HG03103 (cell line): ENCODE results near the gene OPRL1.

Experiments used
- ATAC-seq: cut with Tn5 transposase; IDR thresholded peaks from one replicate; pipeline ENCODE4 v1.9.1; 2021; ENCODE audit warnings: low read depth; ENCODE audit not compliant: unreplicated experiment

Gene OPRL1

DNA sequence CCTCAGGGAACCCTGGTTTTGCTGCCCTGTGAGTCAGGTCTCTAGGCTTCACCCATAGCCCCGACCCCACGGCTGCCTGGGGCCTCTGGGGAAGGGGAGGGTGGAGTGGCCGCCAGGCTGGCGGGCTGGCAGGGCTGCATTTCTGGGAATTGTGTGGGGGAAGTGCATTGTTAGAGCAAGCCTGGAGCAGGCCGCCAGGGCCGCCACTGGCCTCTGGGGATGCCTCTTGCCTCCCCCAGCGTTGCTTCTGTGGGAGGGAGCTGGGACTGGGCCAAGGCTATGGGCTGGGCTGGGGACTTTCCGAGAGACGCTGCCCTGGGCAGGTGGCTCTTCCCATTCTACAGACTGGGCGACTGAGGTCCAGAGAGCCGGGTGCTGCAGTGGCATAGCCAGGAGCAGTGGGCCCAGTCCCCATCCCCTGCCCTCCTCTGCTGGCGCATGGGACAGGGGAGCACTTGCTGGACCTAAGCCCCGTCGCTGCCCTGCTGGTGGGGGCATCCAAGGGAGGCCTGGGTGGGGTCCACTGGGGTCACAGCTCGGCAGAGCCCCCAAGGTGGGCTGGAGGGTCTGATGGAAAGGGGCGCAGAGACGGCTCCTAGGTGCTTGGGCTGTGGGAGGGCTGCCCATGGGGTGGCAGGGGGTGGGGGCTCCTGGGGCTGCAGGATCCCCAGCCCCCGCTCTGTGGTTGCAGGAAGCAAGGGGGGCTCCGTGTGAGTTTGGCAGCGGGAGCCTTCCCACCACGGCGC is 23.8 kb upstream of the OPRL1 start:
- ATAC-seq: no peak

DNA sequence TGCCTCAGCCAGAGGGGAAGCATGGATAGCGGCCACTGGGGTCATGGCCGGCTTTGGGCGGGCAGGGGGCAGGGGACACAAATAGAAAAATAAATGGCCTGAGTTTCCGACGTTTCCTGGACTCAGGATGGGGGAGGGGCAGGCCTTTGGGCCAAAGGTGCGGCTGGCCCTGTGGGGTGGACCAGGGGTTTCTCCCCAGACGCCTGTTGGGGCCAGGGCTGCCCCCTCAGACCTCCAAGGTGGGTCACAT is 23.3 kb upstream of the OPRL1 start:
- ATAC-seq: no peak

DNA sequence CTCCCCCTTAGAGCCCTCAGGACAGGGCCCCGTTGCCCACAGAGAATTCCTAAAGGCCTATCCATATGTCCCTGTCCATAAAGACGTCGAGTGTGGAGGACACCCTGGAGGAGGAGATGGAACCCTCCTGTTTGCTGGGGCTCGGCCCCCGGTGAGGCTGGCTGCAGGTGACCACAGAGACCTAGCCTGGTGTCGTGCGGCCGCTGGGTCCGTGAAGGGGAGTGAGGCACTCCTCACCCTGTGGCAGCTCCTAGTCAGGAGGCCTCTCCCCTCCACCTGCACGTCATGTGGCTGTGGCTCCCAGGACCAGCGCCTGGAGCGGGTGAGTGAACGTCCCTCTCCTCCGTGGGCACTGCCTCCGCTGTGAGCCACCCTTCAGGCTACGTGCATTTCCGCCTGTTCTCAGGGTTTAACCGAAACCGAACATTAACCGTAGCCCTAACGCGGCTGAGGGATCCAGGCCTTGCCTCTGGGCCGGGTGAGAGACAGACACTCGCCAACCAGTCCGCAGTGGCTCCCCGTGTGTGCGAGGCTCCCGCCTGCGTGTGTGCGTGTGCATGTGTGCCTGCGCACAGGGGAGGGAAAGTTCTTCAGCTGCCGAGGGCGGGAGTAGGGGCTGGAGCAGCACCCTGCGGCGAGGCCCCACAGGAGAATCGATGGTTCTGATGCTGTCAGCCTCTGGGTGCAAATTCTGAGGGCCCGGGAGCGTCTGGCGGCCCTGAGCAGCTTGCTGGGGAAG is 22.8 kb upstream of the OPRL1 start:
- ATAC-seq: peak; percentile 15

GRCh38 chr20:64057628-64058498 is 22.0 kb upstream of the OPRL1 start:
- ATAC-seq: peak; percentile 52

DNA sequence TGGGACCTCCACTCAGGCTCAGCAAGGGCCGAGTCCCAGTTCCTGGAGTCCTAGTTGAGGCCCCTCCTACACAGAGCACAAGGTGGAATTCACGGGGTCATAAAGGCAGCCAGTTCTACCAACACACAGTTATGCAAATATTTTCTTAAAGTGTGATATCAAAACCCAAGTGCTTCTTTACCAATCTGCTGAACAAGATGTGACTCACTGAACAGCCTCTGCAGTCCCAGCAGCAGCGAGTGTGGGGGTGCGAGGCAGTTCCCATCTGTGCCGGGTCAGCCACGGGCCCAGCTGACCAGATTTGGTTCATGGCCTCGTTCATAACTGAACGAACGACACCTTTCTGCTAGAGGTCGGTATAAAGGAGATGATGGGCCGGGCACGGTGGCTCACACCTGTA is 21.3 kb upstream of the OPRL1 start:
- no peak for ATAC-seq

- no peak for ATAC-seq
These were observed 17.6 kb upstream of the OPRL1 start for GRCh38 chr20:64062276-64062595.

GRCh38 chr20:64062596-64063388 is 17.1 kb upstream of the OPRL1 start, which contains the start of gene TCEA2:
Gene TCEA2, plus strand, starts transcription at chr20:64063198. Its CDS starts 115 bp downstream, at chr20:64063313.
- peak; percentile 68 for ATAC-seq

- no peak for ATAC-seq
These were observed 16.3 kb upstream of the OPRL1 start for GRCh38 chr20:64063389-64064144.

DNA sequence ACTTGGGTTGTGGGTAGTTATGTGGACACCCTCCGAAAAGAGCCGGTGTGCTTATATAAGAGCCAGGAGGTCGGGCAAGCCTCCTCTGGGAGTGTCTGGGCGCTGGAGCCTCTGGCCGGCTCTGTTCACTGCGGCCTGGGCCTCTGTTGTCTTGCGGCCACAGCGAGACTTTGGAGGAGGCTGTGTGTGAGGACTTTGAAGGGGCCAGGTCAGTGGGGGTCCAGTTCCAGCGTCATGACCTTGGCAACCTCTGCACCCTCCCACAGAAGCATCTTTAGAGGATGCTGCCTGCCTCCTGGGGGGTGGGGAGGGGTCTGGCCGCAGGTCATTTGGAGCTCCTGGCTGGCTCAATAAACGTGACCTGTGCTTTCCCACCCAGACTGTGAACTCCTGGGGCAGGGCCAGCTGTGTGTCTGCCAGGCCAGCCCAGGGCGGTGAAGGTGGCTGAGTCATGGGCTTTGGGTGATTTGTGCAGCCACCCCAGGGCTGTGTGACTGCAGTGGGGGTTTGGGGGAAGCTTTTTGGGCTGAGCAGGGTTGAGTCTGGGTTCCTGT is 15.7 kb upstream of the OPRL1 start:
- ATAC-seq: no peak

DNA sequence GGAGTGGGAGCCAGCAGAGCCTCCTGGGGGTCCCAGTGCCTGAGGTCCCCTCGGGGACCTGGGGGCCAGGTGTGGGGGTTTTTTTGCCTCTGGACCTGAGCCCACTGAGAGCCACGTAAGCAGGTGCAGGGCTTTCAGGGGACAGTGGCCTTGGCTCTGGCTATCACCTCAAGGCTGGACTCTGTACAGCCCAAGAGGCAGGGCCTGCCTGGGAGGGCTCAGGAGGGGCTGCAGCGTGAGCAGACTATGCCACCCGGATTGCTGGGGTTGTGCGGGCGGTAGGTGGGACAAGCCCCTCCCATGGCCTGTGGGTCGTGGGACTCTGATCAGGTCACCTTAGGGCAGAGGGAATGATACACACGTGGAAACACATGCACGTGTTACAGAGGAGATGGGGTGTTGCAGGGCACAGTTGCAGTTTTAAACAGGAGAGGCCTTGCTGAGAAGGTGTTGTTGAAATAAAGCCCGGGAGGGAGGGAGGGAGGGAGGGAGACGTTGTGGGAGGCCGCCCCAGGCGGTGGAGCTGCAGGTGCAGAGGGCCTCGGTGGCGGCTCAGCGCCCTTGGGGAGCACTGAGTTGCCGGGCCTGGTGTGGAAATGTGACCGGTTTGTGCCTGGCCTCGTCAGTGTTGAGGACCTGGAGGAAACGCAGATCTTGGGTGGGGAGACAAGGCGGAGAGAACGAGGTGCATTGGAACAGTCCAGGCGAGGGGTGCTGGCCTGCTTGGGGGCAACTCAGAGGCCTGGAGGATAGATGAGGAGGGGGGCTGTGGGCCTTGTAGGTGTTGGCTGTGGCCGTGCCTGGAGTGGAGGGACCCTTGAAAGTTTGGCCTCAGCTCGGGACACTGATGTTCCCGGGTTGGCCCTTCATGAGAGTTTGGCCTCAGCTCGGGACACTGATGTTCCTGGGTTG is 14.6 kb upstream of the OPRL1 start:
- no peak for ATAC-seq

GRCh38 chr20:64065974-64066343 is 13.9 kb upstream of the OPRL1 start:
- ATAC-seq: peak; percentile 36

DNA sequence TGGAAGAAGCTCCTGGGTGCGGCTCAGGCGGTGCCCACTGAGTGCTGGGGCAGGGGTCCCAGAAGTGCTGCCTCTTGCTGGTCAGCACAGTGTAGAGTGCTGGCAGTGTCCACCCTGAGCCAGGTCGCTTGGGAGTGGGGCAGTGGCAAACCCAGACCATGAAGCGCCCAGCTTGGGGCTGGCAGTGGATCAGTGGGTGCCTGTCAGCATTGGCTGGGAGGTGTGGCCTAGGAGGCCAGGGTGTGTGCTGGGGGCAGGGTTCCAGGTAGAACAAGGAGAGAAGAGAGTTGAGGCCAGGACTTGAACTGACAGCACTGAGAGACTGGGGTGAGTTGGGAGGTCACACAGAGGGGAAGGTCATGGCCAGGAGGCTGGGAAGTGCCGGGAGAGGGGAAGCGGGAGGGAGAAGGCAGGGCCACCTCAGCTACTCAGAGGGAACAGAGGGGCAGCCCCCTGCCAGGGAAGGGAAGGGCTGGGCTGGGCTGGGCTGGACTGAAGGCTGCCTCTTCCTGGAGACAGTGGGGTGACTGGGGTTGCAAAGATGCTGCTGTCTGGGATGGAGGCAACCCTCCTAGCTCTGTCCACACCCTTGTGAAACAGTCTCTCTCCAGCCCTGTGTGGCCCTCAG is 12.8 kb upstream of the OPRL1 start:
- ATAC-seq: no peak

- no peak for ATAC-seq
These were observed 12.1 kb upstream of the OPRL1 start for GRCh38 chr20:64067733-64068307.

DNA sequence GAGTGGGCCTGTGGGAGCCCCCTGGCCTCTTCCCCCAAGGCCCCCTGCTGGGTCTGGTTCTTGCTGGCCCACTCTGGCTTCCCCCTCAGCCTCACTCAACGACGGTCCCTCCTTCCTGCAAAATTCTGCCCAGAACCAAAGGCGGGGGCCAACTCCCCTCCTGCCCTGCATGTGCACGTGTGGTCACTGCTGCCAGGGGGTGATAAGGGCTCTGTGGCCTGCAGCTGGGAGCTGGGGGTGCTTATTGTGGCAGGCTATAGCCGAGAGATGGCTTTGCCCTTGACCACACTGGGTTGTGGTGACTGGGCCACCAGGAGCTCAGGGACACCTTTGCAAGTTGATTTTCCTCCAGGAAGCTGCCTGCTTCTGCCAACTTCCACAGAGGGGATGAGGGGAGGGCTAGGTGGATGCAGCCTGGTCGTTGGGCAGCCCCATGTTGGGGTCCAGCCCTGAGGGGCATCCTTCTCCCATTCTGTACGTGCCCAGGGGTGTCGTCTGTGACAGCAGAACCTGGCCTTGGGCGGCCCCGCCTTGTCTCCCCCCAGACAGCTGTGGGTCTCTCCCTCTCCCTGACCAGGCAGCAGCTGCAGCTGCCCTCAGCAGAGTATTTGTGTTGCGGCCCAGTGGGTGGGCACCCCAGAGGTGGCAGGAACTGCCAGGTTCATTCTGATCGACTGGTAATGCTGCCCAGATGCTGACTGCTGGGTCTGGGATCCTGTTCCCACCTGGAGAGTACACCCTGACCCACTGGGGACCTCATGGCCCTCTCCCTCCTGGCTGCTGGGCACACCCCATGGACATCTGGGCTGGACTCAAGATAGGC is 11.3 kb upstream of the OPRL1 start:
- no peak for ATAC-seq

DNA sequence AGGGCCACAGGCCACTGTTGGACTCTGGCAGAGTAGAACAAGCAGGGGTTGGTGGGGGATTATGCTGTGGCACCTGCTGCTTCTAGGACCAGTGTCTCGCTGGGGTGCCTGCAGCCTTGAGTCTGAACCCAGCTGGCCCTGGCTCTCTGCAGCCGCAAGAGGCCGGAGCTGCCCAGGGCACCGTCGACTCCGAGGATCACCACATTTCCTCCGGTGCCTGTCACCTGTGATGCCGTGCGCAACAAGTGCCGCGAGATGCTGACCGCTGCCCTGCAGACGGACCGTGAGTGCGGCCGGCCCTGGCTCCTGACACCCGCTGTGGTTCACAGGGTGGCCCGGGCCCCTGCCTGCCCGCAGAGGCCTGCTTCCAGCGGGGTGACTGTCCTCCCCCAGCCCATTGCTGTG is 10.7 kb upstream of the OPRL1 start:
- ATAC-seq: no peak

GRCh38 chr20:64069614-64070243 is 10.2 kb upstream of the OPRL1 start:
- no peak for ATAC-seq
